ENCODE measurements around the gene LPCAT2. TPM values are rescaled to one million over a fixed set of nuclear protein-coding genes. Genes with fewer than 3 reads are reported as not detected.

The LPCAT2 gene
- total RNA-seq, 2 experiments from 2014 or later: 0.16 TPM; not detected in 1

DNA sequence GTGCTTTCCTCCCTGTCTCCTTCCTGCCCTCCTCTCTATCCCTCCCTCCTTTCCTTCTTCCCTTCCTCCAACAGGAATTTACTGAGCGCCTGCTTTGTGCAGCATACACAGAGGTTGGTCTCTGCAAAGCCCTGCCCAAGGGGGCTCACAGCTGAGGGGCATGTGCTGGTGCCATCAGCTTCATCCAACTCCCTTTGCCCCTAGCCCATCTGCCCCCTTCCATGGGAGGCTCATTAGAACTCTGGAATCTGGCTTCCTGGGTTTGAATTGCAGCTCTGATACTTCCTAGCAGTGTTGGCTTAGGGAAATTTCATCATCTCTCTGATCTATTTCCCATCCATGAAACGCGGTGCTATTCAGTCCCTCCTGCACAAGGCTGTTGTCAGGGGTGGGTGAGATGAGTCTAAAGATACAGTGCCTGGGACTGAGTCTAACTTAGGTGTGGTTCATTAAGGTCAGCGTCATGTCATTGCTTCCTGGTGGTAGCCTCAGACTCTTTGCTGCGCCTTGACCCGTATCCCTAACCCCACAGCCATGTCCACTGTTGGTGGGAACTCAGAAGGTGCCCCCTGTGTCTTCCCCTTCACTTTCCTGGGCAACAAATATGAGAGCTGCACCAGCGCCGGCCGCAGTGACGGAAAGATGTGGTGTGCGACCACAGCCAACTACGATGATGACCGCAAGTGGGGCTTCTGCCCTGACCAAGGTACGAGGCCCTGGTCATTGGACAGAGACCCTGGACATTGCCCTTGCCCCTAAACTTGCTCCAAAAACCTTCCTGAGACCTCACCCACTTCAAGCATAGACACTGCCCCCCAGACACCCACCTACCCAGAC, 19.5 kb upstream of the LPCAT2 start:
- CTCF ChIA-PET: no interaction called here

DNA sequence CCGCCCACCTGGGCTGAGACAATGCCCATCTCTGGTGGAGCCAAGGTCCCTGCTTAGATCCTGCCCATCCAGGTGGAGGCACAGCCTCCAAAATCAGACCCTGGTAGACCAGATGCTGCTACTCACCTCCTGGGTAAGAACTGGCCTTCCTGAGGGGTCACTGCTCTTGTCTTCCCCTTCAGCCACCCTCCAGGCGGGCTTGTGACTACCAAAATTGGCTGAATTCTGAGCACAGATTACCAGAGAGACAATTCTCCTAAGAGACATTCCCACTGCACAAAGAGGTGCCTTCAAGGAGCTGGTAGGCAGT, 19.0 kb upstream of the LPCAT2 start:
- Mint-ChIP-seq H3K36me3 (ENCODE audit: low read depth) (no peaks in the 10 kb centered on the region), H3K27me3 (peaks cover 3% of the 10 kb centered on the region), H3K9me3 (no peaks in the 10 kb centered on the region), H3K4me3 (no peak overlapping the region), H3K4me1 (ENCODE audit: low read depth) (no peaks in the 10 kb centered on the region), H3K27ac (no peak overlapping the region)
- no peak for DNase-seq
- ChIA-PET CTCF (no interaction called here), POLR2A (no interaction called here)
- no peak for ATAC-seq
- TF ChIP-seq, protein P1, sequence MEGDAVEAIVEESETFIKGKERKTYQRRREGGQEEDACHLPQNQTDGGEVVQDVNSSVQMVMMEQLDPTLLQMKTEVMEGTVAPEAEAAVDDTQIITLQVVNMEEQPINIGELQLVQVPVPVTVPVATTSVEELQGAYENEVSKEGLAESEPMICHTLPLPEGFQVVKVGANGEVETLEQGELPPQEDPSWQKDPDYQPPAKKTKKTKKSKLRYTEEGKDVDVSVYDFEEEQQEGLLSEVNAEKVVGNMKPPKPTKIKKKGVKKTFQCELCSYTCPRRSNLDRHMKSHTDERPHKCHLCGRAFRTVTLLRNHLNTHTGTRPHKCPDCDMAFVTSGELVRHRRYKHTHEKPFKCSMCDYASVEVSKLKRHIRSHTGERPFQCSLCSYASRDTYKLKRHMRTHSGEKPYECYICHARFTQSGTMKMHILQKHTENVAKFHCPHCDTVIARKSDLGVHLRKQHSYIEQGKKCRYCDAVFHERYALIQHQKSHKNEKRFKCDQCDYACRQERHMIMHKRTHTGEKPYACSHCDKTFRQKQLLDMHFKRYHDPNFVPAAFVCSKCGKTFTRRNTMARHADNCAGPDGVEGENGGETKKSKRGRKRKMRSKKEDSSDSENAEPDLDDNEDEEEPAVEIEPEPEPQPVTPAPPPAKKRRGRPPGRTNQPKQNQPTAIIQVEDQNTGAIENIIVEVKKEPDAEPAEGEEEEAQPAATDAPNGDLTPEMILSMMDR (IDR thresholded peaks at IDR 0.05): no peak
- intact Hi-C loops (cut with micrococcal nuclease): no loop called here

More for the DNA sequence above, 19.5 kb upstream of the LPCAT2 start:
- H3K27me3 Mint-ChIP-seq: peaks cover 3% of the 10 kb centered on the region
- no peak overlapping the region for H3K4me3 Mint-ChIP-seq
- ATAC-seq (no peak), DNase-seq (no peak)
- intact Hi-C loops (cut with micrococcal nuclease): no loop called here
- H3K9me3 Mint-ChIP-seq: no peaks in the 10 kb centered on the region
- POLR2A ChIA-PET: no interaction called here
- TF ChIP-seq, protein P1 (IDR thresholded peaks at IDR 0.05): no peak
- H3K27ac Mint-ChIP-seq: no peak overlapping the region
- H3K36me3 Mint-ChIP-seq (ENCODE audit: low read depth): no peaks in the 10 kb centered on the region
- no peaks in the 10 kb centered on the region for H3K4me1 Mint-ChIP-seq (ENCODE audit: low read depth)

DNA sequence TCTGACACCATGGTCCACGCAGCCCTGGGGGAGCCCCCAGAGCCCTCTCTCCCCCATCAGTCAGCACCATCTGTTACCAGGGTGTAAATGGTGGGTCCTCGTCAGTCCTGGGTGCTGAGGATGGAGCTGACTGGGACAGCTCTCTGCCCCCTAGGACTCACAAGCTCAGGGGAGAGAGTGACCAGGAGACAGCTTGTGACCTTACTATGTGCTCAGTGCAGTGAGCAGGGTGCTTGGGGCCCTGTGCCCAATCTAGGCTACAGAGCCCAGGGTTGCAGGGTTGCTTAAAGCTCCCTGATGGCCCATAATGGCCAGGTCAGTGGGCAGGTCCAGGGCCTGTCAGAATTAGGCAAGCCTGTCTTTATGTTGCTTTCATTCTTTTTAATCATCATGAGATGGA, 18.6 kb upstream of the LPCAT2 start:
- DNase-seq (no peak), ATAC-seq (no peak)
- H3K27ac Mint-ChIP-seq: no peak overlapping the region
- intact Hi-C loops (cut with micrococcal nuclease): no loop called here
- ChIA-PET POLR2A (no interaction called here), CTCF (interaction anchor here (1.0 kb wide), 1 partner anchor 25 kb away, joined by 4 read pairs; no protein-coding TSS in a partner anchor)
- H3K36me3 Mint-ChIP-seq (ENCODE audit: low read depth): no peaks in the 10 kb centered on the region
- H3K4me1 Mint-ChIP-seq (ENCODE audit: low read depth): no peaks in the 10 kb centered on the region
- no peak overlapping the region for H3K4me3 Mint-ChIP-seq
- H3K9me3 Mint-ChIP-seq: no peaks in the 10 kb centered on the region
- TF ChIP-seq, protein P1 (IDR thresholded peaks at IDR 0.05): no peak
- peaks cover 3% of the 10 kb centered on the region for H3K27me3 Mint-ChIP-seq

DNA sequence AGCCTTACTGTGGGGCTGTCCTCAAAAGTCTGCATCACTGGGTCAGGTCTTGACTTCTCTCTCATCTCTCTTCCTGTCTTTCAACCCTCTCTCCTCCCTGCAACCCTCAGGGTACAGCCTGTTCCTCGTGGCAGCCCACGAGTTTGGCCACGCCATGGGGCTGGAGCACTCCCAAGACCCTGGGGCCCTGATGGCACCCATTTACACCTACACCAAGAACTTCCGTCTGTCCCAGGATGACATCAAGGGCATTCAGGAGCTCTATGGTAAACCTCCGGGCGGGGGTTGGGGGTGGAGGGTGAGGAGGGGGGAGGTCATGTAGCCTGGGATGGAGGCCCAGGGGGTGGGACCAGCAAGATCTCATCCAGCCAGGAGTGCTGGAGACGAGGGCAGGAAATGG, 17.2 kb upstream of the LPCAT2 start:
- POLR2A ChIA-PET: no interaction called here
- Mint-ChIP-seq H3K4me1 (ENCODE audit: low read depth) (no peaks in the 10 kb centered on the region), H3K4me3 (no peak overlapping the region), H3K9me3 (no peaks in the 10 kb centered on the region), H3K27ac (no peak overlapping the region), H3K36me3 (ENCODE audit: low read depth) (no peaks in the 10 kb centered on the region), H3K27me3 (peaks cover 3% of the 10 kb centered on the region)
- ATAC-seq (no peak), DNase-seq (no peak)
- intact Hi-C loops (cut with micrococcal nuclease): no loop called here
- CTCF ChIA-PET: interaction anchor here (1.9 kb wide), 1 partner anchor 27 kb away, joined by 7 read pairs; no protein-coding TSS in a partner anchor
- TF ChIP-seq, protein P1 (IDR thresholded peaks at IDR 0.05): no peak

DNA sequence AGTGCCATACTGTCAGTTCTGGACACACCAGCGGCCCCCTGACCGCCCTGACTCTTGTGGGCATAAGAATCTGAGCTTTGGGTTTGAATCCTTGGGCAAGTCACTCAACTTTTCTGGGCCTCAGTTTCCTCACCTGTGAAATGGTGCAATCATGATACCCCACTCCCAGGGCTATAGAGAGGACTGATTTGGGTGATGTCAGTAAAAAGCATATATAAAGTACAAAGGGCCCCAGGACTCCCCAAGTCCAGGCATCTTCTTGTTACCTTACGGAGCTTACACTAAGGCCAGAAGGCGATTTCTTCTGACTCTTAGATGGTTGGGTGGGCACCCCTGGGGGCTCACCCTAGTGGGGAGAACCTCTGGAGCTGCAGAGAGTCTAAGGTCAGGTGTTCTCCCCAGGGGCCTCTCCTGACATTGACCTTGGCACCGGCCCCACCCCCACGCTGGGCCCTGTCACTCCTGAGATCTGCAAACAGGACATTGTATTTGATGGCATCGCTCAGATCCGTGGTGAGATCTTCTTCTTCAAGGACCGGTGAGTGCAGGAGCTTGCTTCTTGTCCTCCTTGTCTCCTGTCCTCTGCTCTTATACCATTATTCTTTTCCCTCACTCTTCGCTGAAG, 16.0 kb upstream of the LPCAT2 start:
- Mint-ChIP-seq H3K4me1 (ENCODE audit: low read depth) (no peaks in the 10 kb centered on the region), H3K27me3 (peaks cover 5% of the 10 kb centered on the region), H3K9me3 (no peaks in the 10 kb centered on the region), H3K4me3 (no peak overlapping the region), H3K36me3 (ENCODE audit: low read depth) (no peaks in the 10 kb centered on the region), H3K27ac (no peak overlapping the region)
- POLR2A ChIA-PET: no interaction called here
- ATAC-seq: no peak
- CTCF ChIA-PET: interaction anchor here (1.9 kb wide), 1 partner anchor 28 kb away, joined by 7 read pairs; no protein-coding TSS in a partner anchor
- DNase-seq: no peak
- TF ChIP-seq, protein P1 (IDR thresholded peaks at IDR 0.05): no peak
- intact Hi-C loops (cut with micrococcal nuclease): no loop called here
